G401.6 (cell line): Measurements from ENCODE around the gene CWC15.
"Not testable (repeated sequence)": the region's sequence is repeated elsewhere in the genome, so short reads cannot be mapped to it uniquely, and the experiment has no call there.

Experiments
- FAIRE-seq: peaks from 2 replicates; lab custom pipeline; 2012; peaks lifted over from hg19 to GRCh38; lab: Jason Lieb, UNC

CWC15 gene

DNA sequence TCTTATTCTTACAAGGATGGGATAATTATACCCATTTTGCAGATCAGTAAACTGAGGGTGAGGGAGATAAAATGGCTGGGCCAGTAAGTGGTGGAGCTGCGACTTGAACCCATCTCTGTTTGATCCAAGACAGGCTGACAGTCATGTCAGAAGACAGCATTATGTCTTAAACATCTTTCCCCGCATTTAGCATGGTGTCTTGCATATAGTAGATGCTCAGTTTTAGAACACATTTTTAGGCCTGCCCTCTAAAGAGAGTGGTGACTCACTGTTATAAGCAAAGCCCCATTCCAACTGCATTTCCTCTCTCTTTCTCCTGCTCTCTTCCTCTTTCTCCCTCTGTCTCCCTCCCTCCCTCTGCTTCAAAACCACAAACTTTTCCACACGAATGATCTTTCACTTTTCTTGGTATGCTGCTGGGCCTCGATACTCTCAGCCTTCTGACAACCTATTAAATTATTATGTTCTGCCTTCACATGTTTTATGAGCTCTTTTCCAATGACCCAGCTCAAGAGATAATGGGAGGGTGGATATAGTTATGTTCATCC lies 25.2 kb downstream of the CWC15 start:
- no peak for FAIRE-seq

DNA sequence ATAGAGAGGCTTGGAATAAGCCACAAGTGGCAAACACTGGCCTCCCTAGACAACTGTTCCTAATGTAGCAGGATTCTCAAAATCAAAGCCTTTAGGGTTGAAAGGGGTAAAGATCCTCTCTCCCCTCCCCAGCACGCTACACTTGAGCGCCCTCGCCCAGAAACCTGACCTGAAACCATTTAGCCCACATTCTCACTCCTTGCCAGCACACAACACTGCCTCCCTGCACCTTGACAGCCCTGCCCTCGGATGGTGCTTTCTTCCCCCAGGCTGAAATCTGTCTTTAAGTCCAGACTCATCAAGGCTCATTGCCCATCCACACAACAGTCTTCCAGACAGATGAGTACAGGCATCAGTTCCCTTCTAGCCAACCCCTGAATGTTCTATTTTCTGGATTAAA lies 26.5 kb downstream of the CWC15 start:
- no peak for FAIRE-seq

DNA sequence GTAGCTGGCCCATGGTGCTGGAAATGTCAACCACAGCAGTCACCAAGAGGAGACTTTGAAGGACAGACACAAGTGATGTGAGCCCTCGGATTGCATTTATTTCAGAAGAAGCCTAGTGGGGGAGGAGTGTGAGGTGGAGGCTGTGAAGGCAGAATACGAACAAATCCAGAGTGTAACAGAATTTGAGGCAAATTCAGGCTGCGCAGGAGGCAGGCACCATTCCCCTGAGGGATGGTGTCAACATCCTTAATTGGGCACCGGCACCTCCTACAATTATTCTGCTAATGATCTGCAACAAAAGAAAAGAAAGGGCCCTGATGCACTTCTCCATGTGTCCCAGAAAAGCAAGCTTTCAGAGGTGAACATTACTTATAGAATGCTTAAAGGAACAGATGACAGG lies 32.2 kb downstream of the CWC15 start:
- FAIRE-seq = no peak

DNA sequence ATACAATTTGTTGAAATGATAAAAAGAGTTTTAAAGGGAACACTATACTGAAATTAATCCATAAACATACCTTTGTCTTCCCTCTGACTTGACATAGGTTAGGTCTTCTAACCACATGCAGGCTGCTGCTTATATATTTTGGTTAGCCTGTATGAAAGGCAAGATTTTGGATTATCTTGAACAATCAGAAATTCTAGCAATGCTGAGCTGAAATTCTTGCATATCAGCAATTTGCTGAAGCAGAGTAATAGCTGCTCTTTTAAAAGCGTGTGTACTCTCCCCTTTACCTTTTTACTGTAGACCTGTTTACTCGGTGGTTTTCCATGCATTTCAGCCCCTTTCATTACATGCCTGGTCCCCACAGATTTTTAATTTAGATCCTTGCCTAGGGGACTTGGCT lies 34.0 kb downstream of the CWC15 start:
- no peak for FAIRE-seq

GRCh38 chr11:94938095-94939055 lies 35.0 kb downstream of the CWC15 start:
- no peak for FAIRE-seq

DNA sequence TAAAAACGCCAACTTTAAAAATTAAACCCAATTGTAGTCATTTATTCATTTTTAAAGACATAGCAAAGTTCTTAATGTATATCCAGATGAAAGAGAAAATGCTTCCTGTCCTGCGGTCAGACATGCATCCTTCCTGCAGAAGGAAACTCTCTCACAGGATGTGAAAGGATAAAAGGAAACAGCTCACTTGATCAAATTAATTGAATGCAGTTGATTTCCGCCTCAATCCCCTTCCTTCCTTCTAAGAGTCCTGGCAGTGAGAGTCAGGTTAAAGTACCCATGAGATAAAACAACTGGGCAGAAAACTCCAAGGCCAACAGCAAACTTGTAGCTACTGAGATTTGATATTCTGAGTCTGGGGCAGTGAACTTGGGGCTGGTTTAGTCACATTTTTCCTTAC lies 38.5 kb downstream of the CWC15 start:
- no peak for FAIRE-seq

DNA sequence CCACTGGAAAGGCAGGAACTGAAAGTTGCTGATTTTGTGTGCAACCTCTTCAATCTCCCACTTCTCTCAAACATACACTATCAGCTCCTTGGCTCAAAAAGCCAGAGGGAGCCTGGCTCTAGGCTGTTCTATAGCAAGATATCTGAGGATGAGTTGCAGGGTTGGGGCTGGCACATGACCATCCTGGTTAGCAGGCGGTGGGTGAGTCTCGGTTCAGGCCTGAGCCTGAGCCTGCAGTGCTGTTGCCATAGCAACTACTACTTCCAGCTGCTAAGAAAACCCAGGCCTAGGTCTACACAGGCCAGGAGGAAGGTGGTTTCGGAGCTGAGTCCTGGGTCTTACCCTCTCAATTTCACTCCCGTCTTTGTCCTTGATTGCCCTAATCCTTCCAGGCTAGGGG lies 39.0 kb downstream of the CWC15 start:
- no peak for FAIRE-seq

DNA sequence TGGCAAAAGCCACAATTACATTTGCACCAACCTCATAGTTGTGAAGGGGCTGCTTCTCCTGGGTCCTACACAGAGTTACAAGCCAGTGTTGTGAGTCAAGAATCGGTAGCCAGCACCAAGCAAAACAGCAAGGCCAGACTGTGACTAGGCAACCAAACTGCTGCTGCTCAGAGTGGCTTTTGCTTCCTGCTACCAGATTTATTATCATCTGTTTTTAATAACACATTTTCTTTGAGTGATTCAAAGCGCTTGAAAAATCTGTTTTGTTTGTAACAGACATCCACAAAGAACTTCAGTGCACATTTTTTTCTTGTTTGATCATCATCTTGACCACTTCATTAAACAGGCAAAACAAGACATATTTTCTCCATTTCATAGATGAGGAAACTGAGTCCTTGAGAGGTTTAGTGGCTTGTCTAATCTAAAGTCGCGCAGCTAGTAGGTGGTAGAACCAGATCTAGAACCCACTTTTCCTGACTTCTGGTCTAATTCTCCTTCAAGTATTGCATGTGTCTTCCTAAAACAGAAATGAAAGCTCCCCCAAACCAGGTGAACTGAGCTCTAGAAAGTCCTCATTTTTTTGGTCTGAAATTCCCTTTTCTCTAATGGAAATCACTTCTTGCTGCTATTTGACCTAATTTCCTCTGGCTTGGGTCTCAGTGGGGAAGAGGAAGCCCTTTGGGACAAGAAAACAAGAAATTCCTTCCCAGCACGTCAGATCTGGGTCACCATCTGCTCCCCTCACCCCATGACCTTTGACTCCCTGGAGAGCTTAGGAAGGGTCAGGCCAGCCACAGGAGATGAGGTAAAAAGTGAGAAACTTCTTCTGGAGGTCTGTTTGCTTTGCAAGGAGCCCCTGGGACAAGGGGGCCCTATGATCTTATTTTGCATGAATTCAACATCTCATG lies 39.9 kb downstream of the CWC15 start:
- FAIRE-seq = no peak

DNA sequence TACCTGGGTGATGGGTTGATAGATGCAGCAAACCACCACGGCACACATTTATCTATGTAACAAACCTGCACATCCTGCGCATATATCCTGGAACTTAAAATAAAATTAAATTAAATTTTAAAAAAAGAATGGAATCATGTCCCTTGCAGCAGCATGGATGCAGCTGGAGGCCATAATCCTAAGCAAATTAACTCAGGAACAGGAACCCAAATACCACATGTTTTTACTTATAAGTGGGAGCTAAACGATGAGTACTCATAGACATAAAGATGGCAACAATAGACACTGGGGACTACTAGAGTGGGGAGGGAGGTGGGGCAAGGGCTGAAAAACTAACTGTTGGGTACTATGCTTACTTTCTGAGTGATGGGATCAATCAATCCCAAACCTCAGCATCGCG lies 40.9 kb downstream of the CWC15 start:
- FAIRE-seq = no peak

- FAIRE-seq = not testable (repeated sequence)
Observed at GRCh38 chr11:94932072-94932471, 41.3 kb downstream of the CWC15 start.

- FAIRE-seq = no peak
Observed at GRCh38 chr11:94928117-94928990, 45.0 kb downstream of the CWC15 start.

DNA sequence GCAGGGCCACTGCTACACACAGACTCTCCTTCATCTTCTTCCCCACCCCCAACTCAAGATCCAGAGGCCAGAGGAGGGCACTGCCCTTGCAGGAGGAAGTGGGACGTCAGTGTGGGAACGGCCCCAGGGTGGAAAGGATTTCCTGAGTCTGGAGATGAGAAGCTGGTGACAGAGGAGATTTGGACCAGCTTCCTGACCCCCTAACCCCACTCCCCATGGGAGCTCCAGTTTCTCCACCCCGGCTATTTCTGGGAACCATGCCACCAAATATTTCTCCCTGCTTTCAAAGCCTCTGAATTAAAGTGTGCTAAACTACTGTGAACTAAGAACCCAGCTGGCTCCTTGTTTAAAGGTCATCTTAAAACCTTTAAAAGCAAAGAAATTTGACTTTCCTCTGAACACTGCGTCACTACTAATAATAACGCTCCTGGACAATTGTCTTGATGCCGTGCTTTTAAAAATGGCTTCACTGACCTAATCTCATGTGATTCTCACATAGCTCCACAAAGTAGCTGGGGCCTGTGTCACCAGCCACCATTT lies 46.6 kb downstream of the CWC15 start:
- FAIRE-seq = no peak

DNA sequence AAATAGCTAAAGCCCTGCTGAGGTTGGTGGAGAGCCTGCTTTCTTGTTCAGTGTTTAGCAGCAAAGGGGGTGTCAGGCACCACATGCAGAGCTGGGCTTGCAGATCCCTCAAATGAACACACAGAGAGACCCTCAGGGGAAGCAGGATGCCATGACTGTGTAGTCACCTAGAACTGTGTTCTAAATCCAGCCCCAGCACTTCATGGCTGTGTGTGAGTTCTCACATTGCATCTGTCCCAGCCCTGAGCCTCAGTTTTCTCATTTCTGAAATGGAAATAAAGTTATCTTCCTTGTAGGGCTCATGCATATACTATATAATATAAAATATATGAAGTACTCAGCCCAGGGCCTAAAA lies 47.1 kb downstream of the CWC15 start:
- FAIRE-seq = no peak

DNA sequence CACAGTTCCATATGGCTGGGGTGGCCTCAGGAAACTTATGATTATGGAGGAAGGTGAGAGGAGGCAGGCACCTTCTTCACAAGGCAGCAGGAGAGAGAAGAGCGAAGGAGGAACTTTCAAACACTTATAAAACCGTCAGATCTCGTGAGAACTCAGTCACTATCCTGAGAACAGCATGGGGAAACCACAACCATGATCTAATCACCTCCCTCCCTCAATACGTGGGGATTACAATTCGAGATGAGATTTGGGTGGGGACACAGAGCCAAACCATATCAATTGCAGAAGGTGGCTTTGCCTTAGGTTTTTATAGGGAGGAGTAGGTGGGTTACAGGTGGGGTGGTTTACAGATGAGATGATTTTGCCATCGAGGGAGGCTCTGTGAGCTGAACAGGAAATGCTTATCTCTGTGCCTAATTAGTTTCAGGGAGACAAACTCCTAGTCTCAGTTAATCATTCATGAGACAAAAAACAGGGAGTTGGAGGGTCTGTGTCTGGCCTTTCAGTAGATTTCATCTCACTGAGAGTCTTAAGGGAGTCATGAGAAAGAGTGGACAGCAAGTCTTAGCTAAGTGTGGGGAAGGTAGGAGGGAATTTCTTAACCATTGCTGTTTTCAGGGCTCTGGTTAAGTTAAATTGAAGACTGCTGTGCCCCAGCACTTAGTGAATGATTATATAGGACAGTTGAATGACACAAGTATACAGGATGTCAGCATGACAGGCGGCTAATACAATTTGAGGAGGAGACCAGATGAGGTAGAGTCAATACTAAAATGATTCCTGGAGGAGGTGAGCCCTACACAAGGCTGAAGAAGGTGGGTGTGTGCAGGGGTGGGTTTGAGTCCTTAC lies 47.7 kb downstream of the CWC15 start:
- FAIRE-seq = no peak

DNA sequence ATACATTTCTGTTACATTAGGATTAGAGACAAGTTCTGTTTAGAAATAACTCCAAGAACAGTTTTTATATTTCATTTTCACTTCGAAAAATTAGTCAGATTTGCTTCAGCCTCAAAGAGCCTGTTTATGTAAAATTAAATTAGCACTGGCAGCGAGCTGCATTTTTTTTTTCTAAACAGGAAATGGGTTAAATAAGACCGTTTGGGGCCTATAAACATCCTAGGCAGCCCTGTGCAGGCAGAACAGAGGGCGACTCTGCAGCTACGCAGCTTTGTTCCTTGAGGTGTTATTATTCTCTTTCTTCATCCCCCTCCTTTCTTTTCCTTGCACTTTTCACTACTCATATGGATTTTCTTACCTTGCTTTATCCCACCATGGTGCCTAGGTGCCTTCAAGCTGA lies 48.7 kb downstream of the CWC15 start:
- FAIRE-seq = no peak

- FAIRE-seq = no peak
Observed at GRCh38 chr11:94924171-94924572, 49.2 kb downstream of the CWC15 start.

DNA sequence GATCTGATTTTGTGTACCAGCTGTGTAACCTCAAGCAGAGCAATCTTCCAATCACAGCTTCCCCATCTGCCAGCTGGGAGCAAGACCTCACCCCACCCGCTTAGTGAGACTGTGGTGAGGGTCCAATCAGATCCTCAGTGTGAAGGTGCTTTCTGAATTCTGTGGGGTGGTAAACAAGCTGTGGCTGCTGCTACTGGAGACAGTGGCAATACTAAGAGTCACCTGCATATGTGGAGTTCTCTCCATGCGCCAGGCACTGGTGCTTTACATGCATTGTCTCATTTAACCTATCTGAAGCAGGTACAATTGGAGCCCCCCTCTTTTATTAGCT lies 50.4 kb downstream of the CWC15 start:
- no peak for FAIRE-seq

DNA sequence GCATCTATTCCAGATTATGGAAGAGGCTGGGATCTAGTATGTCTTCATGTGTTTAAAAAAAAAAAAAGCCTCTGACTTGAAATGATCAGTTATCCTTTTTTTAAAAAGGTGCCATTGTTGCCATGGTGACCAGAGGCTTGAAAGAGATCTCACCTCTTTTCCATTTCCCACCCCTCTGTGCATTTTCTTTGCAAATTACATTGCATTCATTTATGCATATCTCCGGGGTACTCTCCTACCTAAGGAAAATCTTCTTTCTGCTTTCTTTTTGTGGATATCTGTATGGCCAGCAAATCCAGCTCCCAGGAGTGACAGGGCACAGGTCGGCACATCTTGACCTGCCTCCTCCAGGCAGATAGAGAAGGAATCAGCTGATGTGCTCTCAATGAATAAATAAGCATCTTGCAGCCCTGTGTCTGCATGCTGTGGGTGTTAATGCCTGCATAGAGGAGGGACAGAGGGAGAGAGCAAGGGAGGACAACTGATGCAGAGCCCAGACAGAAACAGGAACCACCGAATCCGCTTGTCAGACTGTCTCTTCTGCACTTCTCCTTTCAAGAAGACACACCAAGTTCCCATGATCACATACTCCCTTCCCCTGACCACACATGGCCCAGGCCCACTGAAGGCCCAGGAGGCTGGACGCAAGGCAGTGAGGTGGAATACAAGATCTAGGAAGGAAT lies 50.9 kb downstream of the CWC15 start:
- FAIRE-seq = no peak

- FAIRE-seq = no peak
Observed at GRCh38 chr11:94920311-94920710, 53.0 kb downstream of the CWC15 start.

GRCh38 chr11:94913718-94914394 lies 59.5 kb downstream of the CWC15 start:
- not testable (repeated sequence) for FAIRE-seq
